Liver (tissue), 9 donors: ENCODE results near the gene SLC37A2. TPM values are rescaled to one million over a fixed set of nuclear protein-coding genes. Genes with fewer than 3 reads are reported as not detected.

Experiments
- DNase-seq: peaks from one replicate; pipeline ENCODE4 v3.0.0-alpha.2; 2017; ENCODE audit warnings: low spot score
- H3K27ac ChIP-seq, 2 donors: one replicate each; pipeline ENCODE4 v1.7.0; 2013; ENCODE audit warnings: inconsistent platforms in 2 of 2, low read length in 2 of 2, control low read depth in 1 of 2, low read depth in 1 of 2, mild to moderate bottlenecking in 1 of 2
- H3K27me3 ChIP-seq, 4 donors: one replicate each; pipeline versions ENCODE4 v1.6.1 to v1.7.0; 2013; ENCODE audit warnings: low read length in 3 of 4, inconsistent platforms in 1 of 4, mild to moderate bottlenecking in 1 of 4, moderate library complexity in 1 of 4; ENCODE audit not compliant: control insufficient read depth in 4 of 4, insufficient read depth in 4 of 4
- H3K36me3 ChIP-seq, 4 donors: one replicate each; pipeline versions ENCODE4 v1.6.1 to v1.7.0; 2013; ENCODE audit warnings: low read length in 3 of 4, mild to moderate bottlenecking in 3 of 4, low read depth in 1 of 4, moderate library complexity in 1 of 4; ENCODE audit not compliant: control insufficient read depth in 4 of 4, insufficient read depth in 3 of 4
- H3K4me1 ChIP-seq, 4 donors: one replicate each; pipeline versions ENCODE4 v1.6.1 to v1.7.0; 2013; ENCODE audit warnings: low read length in 3 of 4, mild to moderate bottlenecking in 3 of 4, moderate library complexity in 1 of 4; ENCODE audit not compliant: control insufficient read depth in 4 of 4, insufficient read depth in 4 of 4
- H3K4me3 ChIP-seq, 3 donors: one replicate each; pipeline versions ENCODE4 v1.6.1 to v1.7.0; 2013; ENCODE audit warnings: low read length in 3 of 3, control low read depth in 1 of 3, low read depth in 1 of 3, mild to moderate bottlenecking in 1 of 3
- H3K9ac ChIP-seq, 2 donors: one replicate each; pipeline ENCODE4 v1.7.0; 2013; ENCODE audit warnings: low read length in 2 of 2, mild to moderate bottlenecking in 2 of 2, moderate library complexity in 2 of 2, control low read depth in 1 of 2, low read depth in 1 of 2
- H3K9me3 ChIP-seq, 4 donors: one replicate each; pipeline versions ENCODE4 v1.6.1 to v1.7.0; 2013; ENCODE audit warnings: low read length in 3 of 4; ENCODE audit not compliant: control insufficient read depth in 4 of 4
- ATF3 ChIP-seq: IDR thresholded peaks from 2 replicates; pipeline ENCODE4 v1.6.1; 2016; ENCODE audit warnings: antibody characterized with exemption
- CTCF ChIP-seq: fragments of 150-350 bp; IDR thresholded peaks from 2 replicates; pipeline ENCODE4 v1.5.1; 2017; ENCODE audit warnings: improper control_type of control experiment, low read depth, low read length; ENCODE audit not compliant: missing input control
- EGR1 ChIP-seq, 2 donors: IDR thresholded peaks; 2 replicates each; pipeline ENCODE4 v1.6.1; 2016 to 2018; ENCODE audit warnings: antibody characterized with exemption in 2 of 2, low read depth in 2 of 2
- FOXA1 ChIP-seq: IDR thresholded peaks from 2 replicates; pipeline ENCODE4 v1.6.1; 2016; ENCODE audit warnings: antibody characterized with exemption
- FOXA2 ChIP-seq: IDR thresholded peaks from 2 replicates; pipeline ENCODE4 v1.6.1; 2016; ENCODE audit warnings: antibody characterized with exemption
- GABPA ChIP-seq, 2 donors: IDR thresholded peaks in 1 of 2; conservative IDR thresholded peaks in 1 of 2; 2 replicates each; pipeline ENCODE4 v1.6.1; 2016; ENCODE audit warnings: antibody characterized with exemption in 2 of 2, mild to moderate bottlenecking in 1 of 2, moderate library complexity in 1 of 2
- HNF4A ChIP-seq, 2 donors: conservative IDR thresholded peaks; 2 replicates each; pipeline ENCODE4 v1.6.1; 2016; ENCODE audit warnings: antibody characterized with exemption in 2 of 2, mild to moderate bottlenecking in 2 of 2
- JUND ChIP-seq, 2 donors: IDR thresholded peaks; 2 replicates each; pipeline ENCODE4 v1.6.1; 2016; ENCODE audit warnings: antibody characterized with exemption in 2 of 2
- NR2F2 ChIP-seq: IDR thresholded peaks from 2 replicates; pipeline ENCODE4 v1.6.1; 2016; ENCODE audit warnings: antibody characterized with exemption
- RAD21 ChIP-seq, 2 donors: IDR thresholded peaks; 2 replicates each; pipeline ENCODE4 v1.6.1; 2016; ENCODE audit warnings: antibody characterized with exemption in 2 of 2, mild to moderate bottlenecking in 2 of 2
- SP1 ChIP-seq: IDR thresholded peaks from 2 replicates; pipeline ENCODE4 v1.6.1; 2018; ENCODE audit warnings: antibody characterized with exemption, mild to moderate bottlenecking
- TAF1 ChIP-seq: conservative IDR thresholded peaks from 2 replicates; pipeline ENCODE4 v1.6.1; 2016; ENCODE audit warnings: antibody characterized with exemption, mild to moderate bottlenecking
- YY1 ChIP-seq: IDR thresholded peaks from 2 replicates; pipeline ENCODE4 v1.6.1; 2016; ENCODE audit warnings: antibody characterized with exemption, mild to moderate bottlenecking
- ZBTB33 ChIP-seq: IDR thresholded peaks from 2 replicates; pipeline ENCODE4 v1.6.1; 2016; ENCODE audit warnings: antibody characterized with exemption
- WGBS: extraction: QIAGEN DNeasy Blood & Tissue Kit; methylation state at CpG from one replicate; pipeline ENCODE4 v1.1.7; 2013; 5-methylcytosine and 5-hydroxymethylcytosine counted together
- polyA plus RNA-seq, 2 donors: library from polyadenylated mRNA; stranded (reverse) in 1 of 2; unstranded in 1 of 2; fragments of 200-250 nt in 1 of 2; fragments of >200 nt in 1 of 2; fragmentation: Nextera tagmentation in 1 of 2; extraction: Ambion mirVana in 1 of 2; gene quantifications; one replicate each; pipeline versions ENCODE4 v1.2.1 to v1.2.3, GENCODE V29; 2013 to 2015
- total RNA-seq, 2 donors: library from RNA; depleted of rRNA; stranded (reverse); fragments of >200 nt; gene quantifications; one replicate each; pipeline ENCODE4 v1.2.3, GENCODE V29; 2014
- TF ChIP-seq, protein P1 (sequence below): IDR thresholded peaks from 2 replicates; pipeline ENCODE4 v1.6.1; 2016; ENCODE audit warnings: antibody characterized with exemption, mild to moderate bottlenecking
- donor health status: healthy.
- donor health status: healthy.
- donor health status: healthy.
- donor health status: healthy.
- donor health status: healthy.

Gene SLC37A2
- total and polyA plus RNA-seq, 4 donors: 0.51 to 12.3 (median 5.6) TPM

DNA sequence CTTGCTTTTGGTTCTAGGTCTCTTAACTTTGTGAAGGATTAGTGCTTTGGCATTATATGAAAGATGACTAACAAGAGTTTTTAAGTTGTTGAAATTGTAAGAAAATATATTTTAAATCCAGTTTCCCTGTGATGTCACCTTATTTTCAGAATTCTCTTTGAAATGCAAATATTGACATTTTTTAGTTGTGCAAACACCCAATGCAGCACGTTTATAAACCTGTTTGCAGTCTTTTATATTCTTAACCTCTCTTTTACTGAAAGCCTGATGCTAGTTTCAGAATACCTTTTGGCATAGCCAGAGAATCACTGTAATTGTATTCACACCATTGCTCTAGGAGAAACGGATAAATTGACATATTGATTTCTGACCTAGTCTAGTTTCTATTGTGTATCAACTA lies 42.8 kb upstream of the SLC37A2 start:
- TF ChIP-seq GABPA (IDR thresholded peaks at IDR 0.05 in 1 of 2, conservative IDR thresholded peaks at IDR 0.05 in 1 of 2): no peak
- TF ChIP-seq, protein P1, sequence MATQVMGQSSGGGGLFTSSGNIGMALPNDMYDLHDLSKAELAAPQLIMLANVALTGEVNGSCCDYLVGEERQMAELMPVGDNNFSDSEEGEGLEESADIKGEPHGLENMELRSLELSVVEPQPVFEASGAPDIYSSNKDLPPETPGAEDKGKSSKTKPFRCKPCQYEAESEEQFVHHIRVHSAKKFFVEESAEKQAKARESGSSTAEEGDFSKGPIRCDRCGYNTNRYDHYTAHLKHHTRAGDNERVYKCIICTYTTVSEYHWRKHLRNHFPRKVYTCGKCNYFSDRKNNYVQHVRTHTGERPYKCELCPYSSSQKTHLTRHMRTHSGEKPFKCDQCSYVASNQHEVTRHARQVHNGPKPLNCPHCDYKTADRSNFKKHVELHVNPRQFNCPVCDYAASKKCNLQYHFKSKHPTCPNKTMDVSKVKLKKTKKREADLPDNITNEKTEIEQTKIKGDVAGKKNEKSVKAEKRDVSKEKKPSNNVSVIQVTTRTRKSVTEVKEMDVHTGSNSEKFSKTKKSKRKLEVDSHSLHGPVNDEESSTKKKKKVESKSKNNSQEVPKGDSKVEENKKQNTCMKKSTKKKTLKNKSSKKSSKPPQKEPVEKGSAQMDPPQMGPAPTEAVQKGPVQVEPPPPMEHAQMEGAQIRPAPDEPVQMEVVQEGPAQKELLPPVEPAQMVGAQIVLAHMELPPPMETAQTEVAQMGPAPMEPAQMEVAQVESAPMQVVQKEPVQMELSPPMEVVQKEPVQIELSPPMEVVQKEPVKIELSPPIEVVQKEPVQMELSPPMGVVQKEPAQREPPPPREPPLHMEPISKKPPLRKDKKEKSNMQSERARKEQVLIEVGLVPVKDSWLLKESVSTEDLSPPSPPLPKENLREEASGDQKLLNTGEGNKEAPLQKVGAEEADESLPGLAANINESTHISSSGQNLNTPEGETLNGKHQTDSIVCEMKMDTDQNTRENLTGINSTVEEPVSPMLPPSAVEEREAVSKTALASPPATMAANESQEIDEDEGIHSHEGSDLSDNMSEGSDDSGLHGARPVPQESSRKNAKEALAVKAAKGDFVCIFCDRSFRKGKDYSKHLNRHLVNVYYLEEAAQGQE: no peak
- DNase-seq: no peak
- no peak overlapping the region for H3K27ac ChIP-seq
- 36% methylated on average over 2 of the region's 2 CpGs for WGBS
- H3K4me3 ChIP-seq: no peak overlapping the region
- H3K4me1 ChIP-seq: no peaks in the 10 kb centered on the region
- H3K27me3 ChIP-seq: no peaks in the 10 kb centered on the region
- H3K9me3 ChIP-seq: no peaks in the 10 kb centered on the region
- H3K36me3 ChIP-seq: no peaks in the 10 kb centered on the region
- no peak overlapping the region for H3K9ac ChIP-seq

DNA sequence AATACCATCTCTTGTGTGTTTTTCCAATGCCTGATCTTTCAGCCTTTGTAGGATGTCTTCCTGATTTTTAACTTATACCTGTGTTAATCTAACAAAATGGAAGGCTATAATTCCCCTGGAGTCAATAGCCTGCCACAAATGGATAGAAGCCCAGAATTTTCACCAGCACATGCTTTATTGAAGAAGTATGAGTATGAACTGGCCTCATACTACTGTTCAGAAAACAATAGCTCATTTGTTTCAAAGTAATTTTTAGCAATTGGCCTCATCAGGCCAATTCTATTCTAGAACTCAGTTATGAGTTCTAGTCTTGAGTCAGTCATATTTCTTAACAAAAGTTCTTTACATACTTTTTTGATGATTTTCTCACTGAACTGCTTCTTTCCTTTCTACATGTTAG lies 40.6 kb upstream of the SLC37A2 start:
- TF ChIP-seq ZBTB33 (no peak), FOXA2 (no peak), CTCF (no peak), GABPA (IDR thresholded peaks at IDR 0.05 in 1 of 2, conservative IDR thresholded peaks at IDR 0.05 in 1 of 2) (no peak), SP1 (no peak), HNF4A (conservative IDR thresholded peaks at IDR 0.05) (no peak), EGR1 (IDR thresholded peaks at IDR 0.05; ENCODE audit: low read depth in 2 of 2) (no peak), FOXA1 (no peak), ATF3 (no peak), YY1 (no peak), TAF1 (no peak), JUND (IDR thresholded peaks at IDR 0.05) (no peak), RAD21 (IDR thresholded peaks at IDR 0.05) (no peak), NR2F2 (no peak)
- TF ChIP-seq, protein P1: no peak
- no peaks in the 10 kb centered on the region for H3K4me1 ChIP-seq
- no peaks in the 10 kb centered on the region for H3K9me3 ChIP-seq
- no peak overlapping the region for H3K4me3 ChIP-seq
- H3K36me3 ChIP-seq: no peaks in the 10 kb centered on the region
- H3K27ac ChIP-seq: no peak overlapping the region
- no peak for DNase-seq
- H3K27me3 ChIP-seq: no peaks in the 10 kb centered on the region
- H3K9ac ChIP-seq: no peak overlapping the region
